ENCODE results near the gene DCP2.
"Not testable (repeated sequence)": the region's sequence is repeated elsewhere in the genome, so short reads cannot be mapped to it uniquely, and the experiment has no call there.

Gene DCP2
- total RNA-seq, result 129 to 182 reads per million in 2 donors

DNA sequence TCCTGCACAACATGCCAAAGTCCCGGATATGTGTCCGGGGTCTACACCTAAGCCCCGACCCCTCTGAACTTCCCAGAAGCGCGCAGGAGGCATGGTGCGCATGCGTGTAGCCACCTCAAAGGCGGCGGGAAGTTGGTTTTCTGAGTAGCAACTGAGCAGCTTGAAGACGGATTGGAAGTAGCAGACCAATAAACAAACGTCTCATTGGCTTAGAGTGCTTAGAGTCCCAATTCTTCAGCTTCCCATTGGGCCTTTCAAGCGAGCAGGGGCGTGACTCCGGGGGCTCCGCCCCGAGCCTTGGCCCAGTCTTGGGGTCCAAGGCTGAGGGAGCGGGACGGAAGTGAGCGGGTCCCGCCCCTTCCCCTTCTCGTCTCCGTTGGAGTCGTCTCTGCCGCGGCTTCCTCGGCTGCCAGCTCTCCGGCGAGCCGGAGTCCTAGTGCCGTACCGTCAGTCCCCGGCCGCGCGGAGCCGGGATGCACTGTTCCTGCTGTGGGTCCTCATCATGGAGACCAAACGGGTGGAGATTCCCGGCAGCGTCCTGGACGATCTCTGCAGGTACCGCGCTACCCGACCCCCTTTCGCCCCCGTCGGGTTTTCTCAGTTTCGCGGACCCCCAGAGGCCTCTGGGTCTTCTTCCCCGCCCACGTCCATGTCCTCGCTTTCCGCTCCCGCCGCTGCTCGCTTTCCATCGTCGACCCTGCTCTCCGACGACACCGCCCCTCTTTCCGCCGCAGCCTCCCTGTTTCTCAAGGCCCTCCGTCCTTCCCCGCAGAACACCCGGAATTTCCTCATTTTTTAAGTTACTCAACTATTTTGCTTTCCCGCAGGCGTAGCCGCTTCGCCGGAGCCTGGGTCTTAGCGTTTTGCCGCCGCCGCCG lies at the start of gene DCP2:
DCP2 (plus strand) TSS at position 367 of the 878 bp plus-strand sequence; CDS start at position 503, 136 bp downstream.
- peak; percentile 89 for DNase-seq

DNA sequence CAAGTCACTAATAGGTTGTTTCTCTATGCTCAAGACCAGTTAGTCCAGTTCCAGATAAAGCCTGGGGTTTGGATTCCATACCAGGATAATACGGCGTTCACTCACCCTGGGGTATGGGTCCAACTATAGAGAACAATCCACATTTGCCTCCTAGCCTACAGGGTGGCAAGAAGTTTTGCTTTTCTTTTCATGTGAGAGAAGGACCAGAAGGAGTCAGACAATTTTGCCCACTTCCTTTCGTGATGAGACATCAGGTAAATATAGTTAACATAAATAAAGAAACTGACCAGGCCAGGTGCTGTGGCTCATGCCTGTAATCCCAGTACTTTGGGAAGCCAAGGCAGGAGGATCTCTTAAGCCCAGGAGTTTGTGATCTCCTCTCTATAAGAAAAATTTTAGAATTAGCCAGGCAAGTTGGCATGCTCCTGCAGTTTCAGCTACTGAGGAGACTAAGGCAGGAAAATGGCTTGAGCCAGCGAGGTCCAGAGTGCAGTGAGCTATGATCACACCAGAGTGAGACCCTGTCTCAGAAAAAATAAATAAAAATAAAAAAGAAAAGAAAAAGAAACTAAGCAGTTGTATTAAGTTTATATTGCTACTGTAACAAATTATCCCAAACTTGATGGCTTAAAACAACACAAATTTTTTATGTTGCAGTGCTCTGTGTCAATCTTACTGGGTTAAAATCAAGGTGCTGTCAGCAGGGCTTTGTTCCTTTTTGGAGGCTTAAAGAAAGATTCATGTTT lies 47.1 kb upstream of the DCP2 start:
- DNase-seq, result no peak

DNA sequence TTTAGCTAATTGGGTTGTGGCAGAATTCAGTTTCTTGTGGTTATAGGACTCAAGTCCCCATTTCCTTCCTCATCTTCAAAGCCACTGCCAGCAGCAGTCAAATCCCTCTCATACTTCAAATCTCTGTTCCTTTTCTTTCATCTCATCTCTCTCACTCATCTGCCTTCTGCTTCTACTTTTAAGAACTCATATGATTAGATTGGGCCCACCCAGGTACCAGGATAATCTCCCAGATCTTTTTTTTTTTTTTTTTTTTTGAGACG lies 46.6 kb upstream of the DCP2 start:
- DNase-seq, result no peak

DNA sequence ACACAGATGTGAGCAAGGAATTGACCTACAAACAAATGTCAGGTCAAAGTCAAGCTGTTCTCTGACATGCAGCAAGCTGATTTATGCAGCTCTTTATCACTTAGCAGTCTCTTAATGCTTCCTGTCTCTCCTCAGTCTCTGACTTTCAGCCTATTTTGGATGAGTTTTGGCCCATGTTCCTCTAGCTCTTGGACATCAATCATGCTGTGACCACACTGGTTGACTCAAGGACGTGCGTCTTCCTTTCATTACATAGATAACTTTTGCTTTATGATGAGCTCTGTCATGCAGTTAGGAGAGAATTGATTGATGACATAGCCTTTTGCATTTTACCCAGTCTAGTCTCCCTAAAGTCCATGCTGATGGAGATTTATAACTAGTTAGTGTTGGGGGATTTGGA lies 45.1 kb upstream of the DCP2 start:
- DNase-seq, result no peak

DNA sequence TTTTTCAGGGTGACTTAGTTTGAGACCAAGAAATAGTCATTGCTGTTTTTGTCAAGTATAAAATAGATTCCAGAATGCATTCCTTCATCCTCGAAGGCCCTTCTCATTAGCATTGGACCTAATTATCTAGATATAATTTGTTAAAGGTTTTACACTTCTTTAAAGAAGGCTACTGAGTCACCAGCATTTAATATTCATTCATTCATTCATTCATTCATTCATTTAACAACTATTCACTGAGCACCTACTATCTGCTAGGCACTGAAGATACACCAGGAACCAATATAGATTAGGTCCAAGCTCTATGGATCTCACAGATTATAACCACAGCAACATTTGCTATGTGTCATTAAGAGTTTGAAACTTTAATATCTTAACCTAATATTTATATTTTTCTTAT lies 43.5 kb upstream of the DCP2 start:
- no peak for DNase-seq

DNA sequence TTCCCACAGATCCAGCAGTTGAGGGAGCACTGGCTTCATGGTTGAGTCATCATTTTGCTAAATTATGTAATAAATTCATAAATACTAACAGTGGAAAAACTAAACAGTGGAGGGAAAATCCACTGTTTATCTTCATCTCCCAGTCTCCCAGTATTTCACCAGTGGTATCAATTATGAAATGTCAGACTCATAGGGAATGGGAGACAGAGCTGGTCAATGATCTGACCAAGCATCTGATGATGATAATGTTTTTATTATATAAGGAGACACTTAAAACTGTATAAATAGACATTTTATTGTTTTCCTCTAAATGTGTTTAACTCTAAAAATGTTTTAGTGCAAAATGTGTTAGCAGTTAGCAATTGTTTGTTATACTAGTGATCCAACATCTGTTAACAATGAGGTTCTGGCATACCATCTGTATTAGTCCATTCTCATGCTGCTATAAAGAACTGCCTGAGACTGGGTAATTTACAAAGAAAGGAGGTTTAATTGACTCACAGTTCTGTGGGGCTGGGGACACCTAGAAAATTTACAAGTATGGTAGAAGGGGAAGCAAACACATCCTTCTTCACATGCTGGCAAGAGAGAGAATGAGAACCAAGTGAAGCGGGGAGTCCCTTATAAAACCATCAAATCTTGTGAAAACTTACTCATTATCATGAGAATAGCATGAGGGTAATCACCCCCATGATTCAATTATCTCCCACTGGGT lies 42.8 kb upstream of the DCP2 start:
- DNase-seq, result no peak

DNA sequence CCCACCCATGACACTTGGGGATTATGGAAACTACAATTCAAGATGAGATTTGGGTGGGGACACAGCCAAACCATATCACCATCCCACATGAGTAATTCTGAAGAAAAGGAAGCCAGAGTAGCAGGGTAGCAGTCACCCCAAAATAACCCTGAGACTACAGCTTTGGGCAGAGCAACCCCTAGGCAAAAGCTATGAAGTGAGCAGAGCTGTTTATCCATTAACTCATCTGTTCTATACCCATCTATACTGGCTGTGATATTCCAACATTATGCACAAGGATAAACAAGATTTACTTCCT lies 42.3 kb upstream of the DCP2 start:
- DNase-seq, result no peak

DNA sequence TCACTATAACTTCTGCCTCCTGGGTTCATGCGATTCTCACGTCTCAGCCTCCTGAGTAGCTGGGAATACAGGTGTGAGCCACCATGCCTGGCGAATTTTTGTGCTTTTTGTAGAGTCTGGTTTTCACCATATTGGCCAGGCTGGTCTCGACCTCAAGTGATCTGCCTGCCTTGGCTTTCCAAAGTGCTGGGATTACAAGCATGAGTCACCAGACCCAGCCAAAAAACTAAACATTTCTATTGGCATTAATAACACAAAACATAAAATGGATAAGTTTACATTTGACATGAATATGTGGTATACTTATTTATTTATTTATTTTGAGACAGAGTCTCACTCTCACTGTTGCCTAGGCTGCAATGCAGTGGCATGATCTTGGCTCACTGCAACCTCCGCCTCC lies 40.9 kb upstream of the DCP2 start:
- no peak for DNase-seq

DNA sequence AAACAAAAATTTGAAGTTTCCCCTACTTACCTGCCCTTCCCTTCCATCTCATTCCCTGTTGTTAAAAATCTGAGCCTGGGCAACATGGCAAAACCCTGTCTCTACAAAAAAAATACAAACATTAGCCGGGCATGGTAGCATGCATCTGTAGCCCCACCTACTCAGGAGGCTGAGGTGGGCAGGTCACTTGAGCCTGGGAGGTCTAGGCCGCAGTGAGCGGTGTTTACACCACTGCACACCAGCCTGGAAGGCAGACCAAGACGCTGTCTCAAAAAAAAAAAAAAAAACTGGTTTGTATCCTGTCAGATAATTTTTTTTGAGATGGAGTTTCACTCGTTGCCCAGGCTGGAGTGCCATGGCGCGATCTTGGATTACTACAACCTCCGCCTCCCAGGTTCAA lies 38.3 kb upstream of the DCP2 start:
- no peak for DNase-seq

DNA sequence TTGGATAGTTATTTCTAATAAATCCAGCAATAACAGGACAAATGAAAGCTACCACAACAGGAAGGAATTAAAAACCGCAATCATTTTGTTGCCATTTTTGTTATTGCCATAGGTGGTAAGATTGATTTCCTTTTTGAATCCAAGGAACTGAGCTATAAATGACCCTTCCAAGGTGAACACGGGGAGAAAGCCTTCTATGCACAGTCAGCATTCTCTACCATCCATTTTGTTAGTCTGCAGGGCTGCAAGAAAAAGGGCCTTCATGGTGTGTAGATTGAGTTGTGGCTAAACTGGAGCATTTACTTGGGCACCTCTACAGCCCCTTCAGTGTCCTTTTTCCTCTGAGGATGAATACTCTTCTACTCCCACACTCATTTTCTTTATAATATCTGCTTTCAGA lies 35.9 kb upstream of the DCP2 start:
- DNase-seq, result no peak

DNA sequence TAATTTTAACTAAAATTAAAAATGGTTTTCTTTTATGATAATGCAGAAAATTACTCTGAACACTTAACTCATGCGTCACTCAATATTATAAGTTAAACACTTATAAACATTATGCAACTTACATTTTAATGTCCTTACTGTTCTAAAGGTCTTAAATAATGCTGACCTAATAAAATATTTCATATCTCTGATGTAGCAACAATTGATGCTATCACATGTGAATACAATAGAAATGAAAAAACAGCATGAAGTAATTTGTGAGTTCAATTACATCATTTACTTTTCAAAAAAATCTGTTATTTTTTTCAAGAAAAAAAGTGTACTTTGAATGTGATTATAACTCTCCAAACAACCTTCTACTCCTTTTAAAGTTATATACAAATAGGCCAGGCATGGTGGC lies 28.1 kb upstream of the DCP2 start:
- no peak for DNase-seq

DNA sequence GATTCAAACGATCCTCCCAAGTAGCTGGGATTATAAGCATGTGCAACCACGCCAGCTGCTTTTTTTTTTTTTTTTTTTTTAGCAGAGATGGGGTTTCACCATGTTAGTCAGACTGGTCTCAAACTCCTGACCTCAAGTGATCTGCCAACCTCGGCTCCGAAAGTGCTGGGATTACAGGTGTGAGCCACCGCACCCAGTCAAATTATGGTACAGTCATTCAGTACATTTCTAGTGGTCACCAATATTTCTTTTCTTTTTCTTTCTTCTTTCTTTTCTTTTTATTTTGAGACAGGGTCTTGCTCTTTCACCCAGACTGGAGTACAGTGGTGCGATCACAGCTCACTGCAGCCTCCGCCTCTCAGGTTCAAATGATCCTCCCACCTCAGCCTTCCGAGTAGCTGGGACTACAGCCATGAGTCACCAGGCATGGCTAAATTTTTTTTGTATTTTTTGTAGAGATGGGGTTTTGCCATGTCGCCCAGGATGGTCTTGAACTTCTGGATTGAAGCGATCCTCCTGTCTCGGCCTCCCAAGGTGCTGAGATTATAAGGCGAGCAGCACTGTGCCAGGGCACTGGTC lies 25.4 kb upstream of the DCP2 start:
- no peak for DNase-seq

DNA sequence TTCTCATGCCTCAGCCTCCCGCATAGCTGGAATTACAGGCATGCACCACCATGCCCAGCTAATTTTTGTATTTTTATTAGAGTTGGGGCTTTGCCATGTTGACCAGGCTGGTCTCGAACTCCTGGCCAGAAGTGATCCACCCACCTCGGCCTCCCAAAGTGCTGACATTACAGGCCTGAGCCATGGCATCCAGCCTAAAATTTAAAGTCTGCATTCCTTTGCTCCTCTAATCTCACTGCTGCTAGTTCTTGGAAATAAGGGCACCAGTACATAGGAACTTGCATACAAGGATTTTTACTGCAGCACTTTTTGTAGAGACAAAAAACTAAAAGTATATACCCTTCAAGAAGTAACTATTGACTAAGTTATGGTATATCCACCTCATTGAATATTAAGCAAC lies 20.0 kb upstream of the DCP2 start:
- no peak for DNase-seq

DNA sequence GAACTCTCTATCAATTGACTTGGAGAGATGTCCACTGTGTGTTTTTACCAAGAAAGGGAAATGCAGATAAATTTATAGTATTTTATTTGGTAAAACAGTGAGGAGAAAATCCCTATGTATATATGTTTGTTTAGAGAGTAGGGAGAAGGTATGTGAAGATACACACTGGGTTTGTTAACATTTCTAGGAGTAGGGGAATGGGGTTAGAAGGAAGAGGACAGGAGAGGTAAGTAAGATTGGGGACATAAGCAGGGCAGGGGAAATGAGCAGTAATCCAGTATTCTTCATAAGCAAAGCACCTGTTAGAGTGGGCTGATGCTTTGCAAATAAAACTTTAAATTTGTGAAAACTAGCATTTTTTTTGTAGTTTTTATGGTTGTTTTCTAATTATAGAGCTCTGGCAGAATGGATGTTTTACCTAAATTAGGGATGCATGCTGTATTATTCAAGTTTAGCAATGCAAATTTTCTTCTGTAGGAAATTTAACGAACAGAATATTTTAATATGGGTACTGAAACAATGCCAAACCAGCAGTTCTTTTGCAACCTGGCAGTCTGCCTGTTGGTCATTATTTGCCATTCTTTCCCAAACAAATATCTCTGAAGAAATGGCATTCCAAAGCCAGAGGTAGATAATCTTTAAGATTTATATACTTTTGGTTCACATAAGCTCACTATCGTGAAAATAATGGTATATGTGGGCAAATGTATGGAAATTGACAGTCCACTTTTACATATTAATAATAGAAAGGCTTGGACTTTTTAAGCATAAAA lies 19.4 kb upstream of the DCP2 start:
- no peak for DNase-seq

DNA sequence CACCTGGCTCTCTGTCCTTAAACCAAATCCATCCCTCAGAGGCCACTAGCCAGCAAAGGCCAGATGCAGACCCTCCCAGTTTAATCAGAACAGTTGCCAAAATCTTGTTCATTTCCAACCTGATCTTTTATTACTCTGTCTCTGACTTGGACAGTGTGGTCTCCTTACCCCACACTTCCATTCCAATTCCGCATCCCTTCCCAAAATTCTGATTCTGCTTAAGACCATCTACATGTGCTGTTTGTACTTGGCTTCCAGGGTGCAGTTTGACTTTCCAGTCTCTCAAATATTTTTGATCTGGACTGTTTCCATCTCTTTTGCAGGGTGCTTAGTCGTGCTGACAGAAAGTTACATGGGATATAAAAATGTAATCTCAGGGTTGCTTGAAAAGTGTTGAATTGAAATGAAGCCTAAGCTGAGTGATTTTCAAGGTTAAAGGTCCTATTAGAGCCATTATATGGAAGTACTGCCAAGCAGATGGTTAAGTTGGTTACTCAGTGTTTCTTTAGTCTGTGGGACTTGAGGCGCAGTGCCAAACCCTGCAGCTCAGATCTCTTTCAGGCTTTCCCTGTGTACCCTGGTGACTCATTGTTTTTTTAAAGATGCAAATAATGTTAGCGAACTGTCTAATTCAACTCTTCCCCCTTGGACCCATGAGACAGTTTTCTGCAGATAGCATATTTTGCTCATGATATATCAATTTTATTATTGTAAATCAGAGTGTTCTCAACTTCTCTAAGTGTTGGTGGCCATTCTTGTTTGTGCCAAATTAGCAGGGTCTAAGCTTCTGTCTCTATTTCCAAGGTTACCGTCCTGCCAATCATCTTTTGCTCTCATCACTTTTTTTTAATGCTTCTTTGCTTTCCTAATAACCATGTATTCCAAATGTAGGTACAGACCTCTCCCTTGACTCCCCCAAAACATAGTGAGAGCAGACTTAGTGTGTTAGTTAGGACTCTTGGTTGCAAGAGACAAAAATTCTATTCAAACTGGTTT lies 18.2 kb upstream of the DCP2 start:
- DNase-seq, result no peak

DNA sequence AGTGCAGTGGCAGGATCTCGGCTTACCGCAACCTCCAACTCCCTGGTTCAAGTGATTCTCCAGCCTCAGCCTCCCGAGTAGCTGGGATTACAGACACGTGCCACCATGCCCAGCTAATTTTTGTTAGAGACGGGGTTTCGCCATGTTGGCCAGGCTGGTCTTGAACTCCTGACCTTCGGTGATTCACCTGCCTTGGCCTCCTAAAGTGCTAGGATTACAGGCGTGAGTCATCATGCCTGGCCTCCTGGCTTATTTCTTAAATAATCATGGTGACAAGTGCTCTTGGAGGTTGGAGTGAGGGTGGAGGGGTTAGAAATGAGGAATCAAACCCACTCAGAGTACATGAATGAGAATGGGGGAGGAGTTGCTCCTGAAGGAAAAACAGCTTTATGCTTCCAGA lies 16.7 kb upstream of the DCP2 start:
- not testable (repeated sequence) for DNase-seq

DNA sequence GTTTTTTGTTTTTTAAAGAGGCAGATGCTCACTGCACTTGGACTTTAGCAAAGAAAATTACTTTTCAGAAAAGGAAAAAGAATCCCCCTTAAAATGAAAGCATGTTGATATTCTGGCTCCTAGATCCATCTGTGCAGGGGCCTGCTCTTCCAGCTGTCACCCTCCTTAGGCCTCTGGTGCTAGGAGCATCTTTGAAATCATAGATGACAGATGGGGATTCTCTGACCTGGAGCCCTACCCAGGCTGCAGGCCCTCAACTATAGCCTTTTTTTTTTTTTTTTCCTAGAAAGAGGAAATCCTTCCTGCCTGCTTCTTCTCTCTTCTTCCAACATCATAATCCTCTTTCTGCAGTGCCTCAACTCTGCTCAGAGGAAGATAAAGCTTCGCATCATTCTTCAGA lies 16.3 kb upstream of the DCP2 start:
- no peak for DNase-seq

DNA sequence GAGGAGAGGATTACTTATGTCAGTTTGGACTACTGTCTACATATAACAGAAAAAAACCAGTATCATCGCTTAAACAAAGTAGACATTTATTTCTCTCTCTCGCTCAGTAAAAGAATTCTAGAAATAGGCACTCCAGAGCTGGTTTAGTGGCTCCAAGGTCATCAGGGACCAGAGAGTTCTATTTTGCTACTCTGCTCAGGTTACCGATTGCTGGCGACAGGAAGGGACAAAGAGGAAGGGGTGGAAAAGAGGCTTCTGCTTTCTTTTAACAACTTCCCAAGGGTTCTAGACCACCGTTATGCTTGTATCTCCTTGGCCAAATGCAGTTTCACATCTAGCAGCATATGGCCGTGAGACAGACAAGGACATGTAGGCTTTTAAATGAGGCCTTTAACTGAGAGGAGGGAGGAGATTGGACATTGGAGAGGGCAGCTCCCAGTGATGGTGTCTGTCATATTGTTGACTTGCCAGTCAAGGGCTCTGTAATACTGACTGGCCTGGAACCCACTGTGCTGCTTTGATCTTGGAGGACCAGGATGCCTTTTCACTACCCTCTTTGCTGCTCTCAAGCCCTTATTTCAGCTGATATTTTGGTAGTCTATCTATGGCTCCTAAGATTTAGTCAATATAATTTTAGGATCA lies 15.6 kb upstream of the DCP2 start:
- no peak for DNase-seq

DNA sequence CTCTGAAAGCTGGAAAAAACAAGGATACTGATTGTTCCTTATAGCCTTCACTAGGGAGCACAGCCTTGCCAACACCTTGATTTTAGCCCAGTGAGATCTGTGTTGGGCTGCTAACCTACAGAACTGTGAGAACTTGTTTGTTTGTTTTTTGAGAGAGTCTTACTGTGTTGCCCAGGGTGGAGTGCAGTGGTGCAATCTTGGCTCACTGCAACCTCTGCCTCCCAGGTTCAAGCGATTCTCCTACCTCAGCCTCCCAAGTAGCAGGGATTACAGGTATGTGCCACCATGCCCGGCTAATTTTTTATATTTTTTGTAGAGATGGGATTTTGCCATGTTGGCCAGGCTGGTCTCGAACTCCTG lies 13.2 kb upstream of the DCP2 start:
- not testable (repeated sequence) for DNase-seq

DNA sequence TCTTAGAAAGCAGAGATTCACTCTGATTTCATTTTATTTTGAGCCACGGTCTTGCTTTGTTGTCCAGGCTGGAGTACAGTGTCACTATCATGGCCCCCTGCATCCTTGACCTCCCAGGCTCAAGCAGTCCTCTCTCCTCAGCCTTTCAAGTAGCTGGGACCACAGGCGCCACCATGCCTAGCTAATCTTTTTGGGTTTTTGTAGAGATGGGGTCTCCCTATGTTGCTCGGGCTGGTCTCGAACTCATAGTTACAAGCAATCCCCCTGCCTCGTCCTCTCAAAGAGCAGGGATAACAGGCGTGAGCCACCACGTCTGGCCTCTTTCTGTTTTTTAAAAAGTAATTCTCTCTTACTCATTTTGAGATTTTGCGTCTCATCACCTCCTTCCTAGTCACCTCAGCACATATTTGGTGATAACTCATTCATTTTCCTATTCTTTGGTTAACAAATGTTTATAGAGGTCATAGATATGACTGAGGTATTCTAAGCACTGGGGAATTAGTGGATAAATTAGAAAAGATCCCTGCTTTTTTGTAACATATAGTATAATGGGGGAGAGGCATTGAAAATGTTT lies 10.8 kb upstream of the DCP2 start:
- no peak for DNase-seq
